Smooth muscle cell (in vitro differentiated cells): ENCODE results near the gene HAPLN2. TPM values are rescaled to one million over a fixed set of nuclear protein-coding genes. Genes with fewer than 3 reads are reported as not detected.
A peak's percentile ranks its signal among the peaks of the same experiment; 100 is the strongest.

Experiments
- DNase-seq: peaks from one replicate; lab custom pipeline; 2025; ENCODE audit not compliant: unreplicated experiment; lab: John Stamatoyannopoulos, UW
- H2AFZ ChIP-seq: fragments of 200-600 bp; sonication (generic); 2 replicates; pipeline ENCODE4 v1.6.0; 2016; ENCODE audit warnings: antibody characterized with exemption, low read depth, mild to moderate bottlenecking
- H3F3A ChIP-seq: fragments of 200-600 bp; sonication (generic); 2 replicates; pipeline ENCODE4 v1.6.0; 2017; ENCODE audit warnings: antibody characterized with exemption, low read depth
- H3K27ac ChIP-seq: fragments of 200-600 bp; sonication (generic); 2 replicates; pipeline ENCODE4 v1.5.1; 2016; ENCODE audit warnings: low read depth, mild to moderate bottlenecking
- H3K27me3 ChIP-seq: fragments of 200-600 bp; sonication (generic); 2 replicates; pipeline ENCODE4 v1.6.1; 2016; ENCODE audit warnings: low read depth, mild to moderate bottlenecking
- H3K36me3 ChIP-seq: fragments of 200-600 bp; sonication (generic); 2 replicates; pipeline ENCODE4 v1.5.1; 2016; ENCODE audit warnings: low read depth
- H3K4me1 ChIP-seq: fragments of 200-600 bp; sonication (generic); 2 replicates; pipeline ENCODE4 v1.5.1; 2016; ENCODE audit warnings: low read depth
- H3K4me2 ChIP-seq: fragments of 200-600 bp; sonication (generic); 2 replicates; pipeline ENCODE4 v1.6.0; 2016; ENCODE audit warnings: mild to moderate bottlenecking
- H3K4me3 ChIP-seq: fragments of 200-600 bp; sonication (generic); 2 replicates; pipeline ENCODE4 v1.5.1; 2016; ENCODE audit warnings: mild to moderate bottlenecking
- H3K79me2 ChIP-seq: fragments of 200-600 bp; sonication (generic); 2 replicates; pipeline ENCODE4 v1.6.0; 2016; ENCODE audit warnings: low read depth, mild to moderate bottlenecking
- H3K9ac ChIP-seq: fragments of 200-600 bp; sonication (generic); 2 replicates; pipeline ENCODE4 v1.6.0; 2016; ENCODE audit warnings: low read depth
- H3K9me3 ChIP-seq: fragments of 200-600 bp; sonication (generic); replicated peaks from 2 replicates; pipeline ENCODE4 v1.5.1; 2016; ENCODE audit warnings: low read depth
- H4K20me1 ChIP-seq: fragments of 200-600 bp; sonication (generic); 2 replicates; pipeline ENCODE4 v1.6.0; 2016; ENCODE audit warnings: low read depth
- WGBS: methylation state at CpG from one replicate; pipeline ENCODE4 v1.1.7; 2016; ENCODE audit warnings: low lambda C conversion rate; 5-methylcytosine and 5-hydroxymethylcytosine counted together
- polyA plus RNA-seq: library from polyadenylated mRNA; unstranded; fragments of >200 nt; fragmentation: Nextera tagmentation; extraction: Ambion mirVana; gene quantifications from 2 replicates; pipeline ENCODE4 v1.2.1, GENCODE V29; 2016
- total RNA-seq: library from RNA; depleted of rRNA; stranded (reverse); fragments of >200 nt; gene quantifications from 2 replicates; pipeline ENCODE4 v1.2.3, GENCODE V29; 2014
- TF ChIP-seq, protein P1 (sequence below): fragments of 200-600 bp; sonication (generic); IDR thresholded peaks from 2 replicates; pipeline ENCODE4 v1.5.1; 2017; ENCODE audit warnings: borderline replicate concordance, mild to moderate bottlenecking, antibody characterized with exemption; ENCODE audit not compliant: insufficient read depth, poor library complexity, severe bottlenecking

Gene HAPLN2
- total and polyA plus RNA-seq, 2 experiments from 2014 or later, result 1.00 TPM; not detected in 1

DNA sequence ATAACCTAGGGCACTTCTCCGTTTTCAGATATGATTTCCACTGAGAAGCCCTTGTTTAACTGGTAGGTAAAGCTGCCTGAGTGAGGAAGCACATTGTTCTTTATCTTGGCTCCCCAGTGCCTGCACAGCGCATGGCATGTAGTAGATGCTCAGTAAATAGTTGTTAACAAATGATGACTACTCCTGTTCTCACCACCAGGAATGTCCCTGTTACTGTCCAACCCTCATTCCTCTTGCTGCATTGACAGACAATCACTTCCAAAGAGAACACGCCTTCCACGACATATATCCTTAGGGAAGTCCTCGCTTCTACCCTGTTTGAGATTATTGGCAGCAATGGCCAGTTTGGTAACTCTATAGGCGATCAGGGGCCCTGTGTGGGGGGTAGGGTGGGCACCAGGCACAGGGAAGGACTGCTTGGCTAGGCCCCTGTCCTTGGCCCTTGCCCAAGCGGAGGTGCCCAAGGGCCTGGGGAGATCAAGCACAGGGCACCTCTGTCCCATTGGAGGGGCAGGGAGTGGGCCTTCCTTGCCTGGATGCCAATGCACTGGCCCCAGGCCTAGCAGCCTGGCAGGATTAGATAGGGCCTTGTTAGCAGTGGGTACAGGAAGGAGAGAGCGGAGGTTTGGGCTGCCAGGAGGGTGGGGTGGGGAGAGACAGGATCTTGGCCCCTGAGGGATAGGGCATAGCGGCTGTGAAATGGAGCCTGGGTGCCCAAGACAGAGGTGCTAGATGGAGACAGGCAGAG lies 47.8 kb downstream of the HAPLN2 start:
- H3K9ac ChIP-seq, result no peak overlapping the region
- H3K4me2 ChIP-seq, result peak overlapping the region; percentile 66
- 85% methylated on average over 9 of the region's 9 CpGs for WGBS
- H3K4me3 ChIP-seq, result no peak overlapping the region
- H4K20me1 ChIP-seq, result no peaks in the 10 kb centered on the region
- peaks cover 18% of the 10 kb centered on the region for H3F3A ChIP-seq
- TF ChIP-seq, protein P1, sequence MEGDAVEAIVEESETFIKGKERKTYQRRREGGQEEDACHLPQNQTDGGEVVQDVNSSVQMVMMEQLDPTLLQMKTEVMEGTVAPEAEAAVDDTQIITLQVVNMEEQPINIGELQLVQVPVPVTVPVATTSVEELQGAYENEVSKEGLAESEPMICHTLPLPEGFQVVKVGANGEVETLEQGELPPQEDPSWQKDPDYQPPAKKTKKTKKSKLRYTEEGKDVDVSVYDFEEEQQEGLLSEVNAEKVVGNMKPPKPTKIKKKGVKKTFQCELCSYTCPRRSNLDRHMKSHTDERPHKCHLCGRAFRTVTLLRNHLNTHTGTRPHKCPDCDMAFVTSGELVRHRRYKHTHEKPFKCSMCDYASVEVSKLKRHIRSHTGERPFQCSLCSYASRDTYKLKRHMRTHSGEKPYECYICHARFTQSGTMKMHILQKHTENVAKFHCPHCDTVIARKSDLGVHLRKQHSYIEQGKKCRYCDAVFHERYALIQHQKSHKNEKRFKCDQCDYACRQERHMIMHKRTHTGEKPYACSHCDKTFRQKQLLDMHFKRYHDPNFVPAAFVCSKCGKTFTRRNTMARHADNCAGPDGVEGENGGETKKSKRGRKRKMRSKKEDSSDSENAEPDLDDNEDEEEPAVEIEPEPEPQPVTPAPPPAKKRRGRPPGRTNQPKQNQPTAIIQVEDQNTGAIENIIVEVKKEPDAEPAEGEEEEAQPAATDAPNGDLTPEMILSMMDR, result no peak
- H3K9me3 ChIP-seq, result no peaks in the 10 kb centered on the region
- no peak overlapping the region for H2AFZ ChIP-seq
- no peaks in the 10 kb centered on the region for H3K36me3 ChIP-seq
- no peak for DNase-seq
- H3K4me1 ChIP-seq, result peaks cover 59% of the 10 kb centered on the region
- H3K27ac ChIP-seq, result peak overlapping the region; percentile 73
- H3K27me3 ChIP-seq, result no peaks in the 10 kb centered on the region
- peaks cover under 1% of the 10 kb centered on the region for H3K79me2 ChIP-seq

DNA sequence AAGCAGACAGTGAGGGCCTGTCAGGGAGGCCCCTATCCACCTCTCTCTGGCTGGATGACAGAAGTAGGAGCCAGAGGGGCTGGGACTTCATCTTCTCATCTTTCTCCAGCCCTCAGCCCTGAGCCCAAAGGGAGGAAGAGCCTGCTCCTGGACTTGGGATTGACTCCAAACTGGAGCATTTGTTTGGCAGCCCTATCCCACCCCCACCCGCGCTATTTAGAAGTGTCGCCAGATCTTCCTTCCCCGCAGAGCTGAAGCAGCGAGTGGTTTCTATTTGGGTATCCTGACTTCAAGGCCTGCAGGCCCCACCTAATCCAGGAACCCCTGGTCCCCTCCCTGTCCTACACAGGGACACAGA lies 48.4 kb downstream of the HAPLN2 start:
- TF ChIP-seq, protein P1, result no peak
- Histone ChIP-seq H4K20me1 (no peaks in the 10 kb centered on the region), H2AFZ (peak overlapping the region; percentile 58), H3K9ac (no peak overlapping the region), H3K27ac (peak overlapping the region; percentile 73), H3K27me3 (no peaks in the 10 kb centered on the region), H3K36me3 (no peaks in the 10 kb centered on the region), H3K79me2 (peaks cover 6% of the 10 kb centered on the region), H3K9me3 (no peaks in the 10 kb centered on the region), H3K4me2 (peak overlapping the region; percentile 66), H3K4me3 (no peak overlapping the region), H3K4me1 (peaks cover 56% of the 10 kb centered on the region), H3F3A (peaks cover 21% of the 10 kb centered on the region)
- no peak for DNase-seq
- WGBS, result 11% methylated on average over 5 of the region's 5 CpGs

DNA sequence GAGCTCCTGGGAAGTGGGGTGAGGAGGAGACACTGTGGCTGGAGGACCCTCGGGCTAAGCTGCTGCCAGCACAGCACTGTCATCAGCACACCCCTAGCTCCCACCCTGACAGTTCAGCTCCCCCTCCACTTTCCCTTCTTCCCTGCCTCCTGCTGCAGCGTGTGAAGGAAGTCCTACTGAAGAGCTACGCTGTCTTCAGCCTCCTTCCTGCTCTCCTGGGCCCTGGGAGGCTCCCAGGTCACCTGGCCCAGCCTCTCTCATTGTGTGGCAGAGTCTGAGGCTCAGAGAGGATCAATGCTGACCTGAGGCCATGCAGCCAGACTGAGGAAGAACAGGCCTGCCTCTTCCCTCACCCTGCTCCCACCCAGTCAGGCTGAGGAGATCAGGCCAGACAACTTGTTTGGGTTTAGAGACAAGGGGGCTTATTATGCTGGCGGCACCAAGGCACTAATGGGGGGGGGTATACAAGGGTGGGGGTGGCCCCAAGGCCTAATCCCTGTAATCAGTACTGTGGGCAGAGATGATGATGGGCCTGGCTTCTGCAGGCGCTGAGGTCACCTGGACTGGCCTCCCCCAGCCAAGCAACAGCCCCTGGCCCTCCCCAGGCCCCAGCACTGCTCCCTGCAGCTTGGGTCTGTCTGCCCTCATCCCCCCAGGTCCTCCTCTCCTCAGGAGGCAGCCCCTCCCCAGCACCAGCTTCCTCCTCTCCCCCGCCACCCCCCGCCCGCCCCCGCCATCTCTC lies 48.9 kb downstream of the HAPLN2 start:
- TF ChIP-seq, protein P1, result no peak
- no peak for DNase-seq
- Histone ChIP-seq H2AFZ (peak overlapping the region; percentile 58), H3K27me3 (no peaks in the 10 kb centered on the region), H3F3A (peaks cover 17% of the 10 kb centered on the region), H3K4me2 (peak overlapping the region; percentile 66), H3K79me2 (peaks cover 6% of the 10 kb centered on the region), H3K36me3 (no peaks in the 10 kb centered on the region), H4K20me1 (peaks cover under 1% of the 10 kb centered on the region), H3K9me3 (no peaks in the 10 kb centered on the region), H3K27ac (peak overlapping the region; percentile 73), H3K4me1 (peaks cover 56% of the 10 kb centered on the region), H3K4me3 (no peak overlapping the region), H3K9ac (no peak overlapping the region)
- WGBS, result 5% methylated on average over 4 of the region's 9 CpGs
